GM21576 (cell line): ENCODE results near the gene ZNF787.

Experiments used
- ATAC-seq: cut with Tn5 transposase; IDR thresholded peaks from one replicate; pipeline ENCODE4 v1.9.1; 2021; ENCODE audit warnings: mild to moderate bottlenecking, moderate library complexity; ENCODE audit not compliant: unreplicated experiment

Gene ZNF787

GRCh38 chr19:56123266-56123891, 2.3 kb upstream of the ZNF787 start:
- ATAC-seq: no peak

DNA sequence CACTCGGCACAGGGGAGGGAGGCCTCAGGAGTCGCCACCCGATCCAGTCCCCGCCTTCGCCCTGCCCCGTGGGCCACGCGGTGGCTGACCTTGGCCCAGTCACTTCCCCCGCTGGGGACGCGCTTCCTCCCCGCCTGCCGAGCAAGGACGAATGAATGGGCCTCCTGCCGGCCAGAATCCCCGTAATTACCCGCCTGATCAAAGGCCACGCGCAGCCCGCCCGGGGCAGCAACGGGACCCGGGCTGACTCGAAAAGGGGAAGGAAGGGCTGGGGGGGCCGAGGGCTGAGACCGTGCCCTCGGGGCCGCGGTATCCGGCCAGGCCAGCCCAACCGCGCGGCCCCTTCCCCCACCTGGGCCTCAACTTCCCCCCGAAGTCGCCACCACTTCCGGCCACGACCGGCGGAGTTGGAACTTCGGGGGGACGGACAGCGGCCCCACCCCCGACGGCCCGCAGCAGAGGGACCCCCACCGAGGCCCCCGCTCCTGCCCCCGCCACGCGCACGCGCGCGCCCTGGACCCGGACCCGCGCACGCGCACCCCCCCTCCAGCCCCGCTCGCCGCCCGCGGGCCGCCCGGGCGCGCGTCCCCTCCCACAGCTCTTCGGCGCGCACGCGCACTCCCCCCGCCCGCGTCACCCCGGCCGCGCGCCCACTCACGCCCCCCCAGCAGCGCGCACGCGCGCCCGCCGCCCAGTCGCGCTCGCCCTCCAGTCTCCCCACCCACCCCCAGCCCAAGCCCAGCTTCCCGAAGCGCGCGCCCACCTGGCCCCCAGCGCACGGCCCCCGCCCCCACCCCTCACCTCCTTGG, 520 bp downstream of the ZNF787 start:
- ATAC-seq: no peak

DNA sequence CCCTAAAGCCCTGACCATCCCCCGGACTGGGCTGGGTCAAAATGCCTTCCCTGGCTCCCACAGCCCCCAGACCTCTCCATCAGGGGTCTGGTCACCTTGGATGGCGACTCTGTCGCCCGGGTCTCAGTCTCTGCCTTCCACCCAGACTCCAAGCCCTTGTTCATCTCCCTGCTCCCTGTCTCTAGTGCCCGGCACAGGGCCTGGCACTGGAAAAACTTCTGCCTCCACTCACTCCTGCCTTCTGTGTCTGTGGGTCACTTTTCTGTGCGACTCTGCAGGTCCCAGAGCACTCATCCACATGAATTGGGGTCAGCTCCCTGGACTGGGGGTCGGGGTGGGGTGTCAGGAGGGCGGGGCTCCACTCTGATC, 1.1 kb downstream of the ZNF787 start:
- no peak for ATAC-seq

DNA sequence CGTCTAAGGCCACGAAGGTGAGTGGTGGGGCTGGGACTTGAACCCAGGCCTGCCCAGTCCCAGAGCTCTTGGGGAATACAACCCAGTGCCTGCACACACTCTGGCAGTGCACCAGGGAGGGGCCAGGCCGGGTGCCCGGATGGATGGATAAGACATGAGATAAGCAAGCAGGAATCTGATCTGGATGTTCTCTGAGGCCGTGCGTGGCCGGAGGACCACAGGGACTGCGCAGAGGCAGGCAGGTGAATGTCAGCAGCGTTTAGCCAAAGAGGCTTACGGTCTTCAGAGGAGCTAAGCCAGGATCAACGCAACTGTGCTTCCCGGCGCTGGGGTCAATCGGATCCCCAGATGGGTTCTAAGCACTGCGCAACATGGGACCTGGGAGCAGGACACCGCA, 1.5 kb downstream of the ZNF787 start:
- no peak for ATAC-seq

DNA sequence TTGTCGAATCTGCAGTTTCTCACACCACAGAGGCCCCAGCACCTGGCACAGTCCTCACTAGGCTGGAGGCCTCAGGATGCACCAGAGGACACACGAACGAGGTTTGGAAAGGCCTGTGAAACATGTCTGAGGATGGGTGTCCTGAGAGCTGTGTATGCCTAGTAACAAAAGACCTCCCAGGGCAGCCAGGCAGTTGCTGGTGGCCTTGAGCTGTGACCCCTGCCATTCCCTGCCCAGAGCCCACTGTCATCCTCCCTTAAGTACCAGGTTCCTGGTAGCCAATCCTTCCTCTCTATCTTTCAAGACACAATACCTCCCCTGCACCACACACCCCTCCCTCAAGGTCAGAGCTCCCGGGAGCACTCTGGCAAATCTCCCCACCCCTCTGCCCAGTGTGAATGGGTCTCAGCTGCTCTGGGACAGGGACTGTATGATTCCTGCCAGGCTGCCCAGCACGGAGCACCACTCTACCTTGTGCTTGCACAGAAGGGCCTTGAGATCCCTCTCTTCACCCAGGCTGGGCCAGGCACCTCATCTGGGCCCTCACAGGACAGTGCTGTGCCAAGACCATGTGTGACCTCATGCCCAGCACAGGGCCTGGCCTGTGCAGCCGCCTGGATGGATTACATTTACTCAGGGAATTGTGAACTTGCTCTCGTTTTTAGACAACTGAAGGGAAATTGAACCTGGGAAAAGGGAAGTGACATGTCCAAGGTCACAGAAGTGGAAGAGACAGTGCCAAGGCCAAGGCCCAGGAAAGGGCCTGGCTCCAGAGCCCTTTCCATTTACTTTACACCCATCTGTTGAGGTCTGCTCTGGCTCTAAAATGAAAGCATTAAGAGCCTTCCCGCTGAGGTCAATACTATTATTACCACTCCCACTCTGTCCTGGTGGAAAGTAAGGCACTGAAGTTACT, 2.2 kb downstream of the ZNF787 start:
- ATAC-seq: no peak

DNA sequence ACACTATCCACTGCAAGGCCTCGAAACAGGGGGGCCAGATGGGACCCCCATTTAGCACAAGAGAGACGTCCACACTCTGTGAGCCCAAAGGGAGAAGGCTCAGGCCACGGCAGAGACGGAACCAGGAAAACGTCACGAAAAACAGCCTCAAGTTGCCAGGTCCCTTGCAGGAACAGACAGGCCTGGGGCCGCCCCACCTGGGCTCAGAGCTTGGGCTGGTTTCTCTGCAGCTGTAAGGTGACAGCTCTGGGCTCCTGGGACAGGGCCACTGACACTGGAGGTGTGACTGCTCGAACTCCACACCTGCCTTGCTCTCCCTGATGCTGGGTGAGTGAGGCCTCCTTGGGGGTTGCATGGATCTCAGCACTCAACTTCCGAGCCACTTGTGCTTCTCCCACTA, 3.2 kb downstream of the ZNF787 start:
- no peak for ATAC-seq

DNA sequence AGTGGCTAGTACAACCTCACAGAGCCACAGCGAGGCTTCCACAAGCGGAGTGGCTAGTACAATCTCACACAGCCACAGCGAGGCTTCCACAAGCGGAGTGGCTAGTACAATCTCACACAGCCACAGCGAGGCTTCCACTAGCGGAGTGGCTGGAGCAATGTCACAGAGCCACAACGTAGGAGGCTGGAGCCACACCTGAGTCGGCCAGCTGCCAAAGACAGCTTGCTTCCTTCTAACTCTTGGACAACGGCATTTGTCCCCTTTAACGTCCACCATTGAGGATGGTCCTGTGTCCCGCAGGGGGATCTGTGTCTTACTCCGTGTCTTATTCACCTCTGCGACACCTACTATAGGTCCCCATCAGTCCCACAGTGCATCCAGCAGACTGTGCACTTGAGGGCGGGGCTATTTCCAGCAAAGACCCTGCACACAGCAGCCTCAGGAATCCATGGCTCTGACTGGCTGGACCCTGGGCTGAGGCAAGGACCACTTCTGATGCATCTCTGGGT, 3.7 kb downstream of the ZNF787 start:
- ATAC-seq: no peak

- ATAC-seq: no peak
Measured at GRCh38 chr19:56116606-56117005, 4.5 kb downstream of the ZNF787 start.

DNA sequence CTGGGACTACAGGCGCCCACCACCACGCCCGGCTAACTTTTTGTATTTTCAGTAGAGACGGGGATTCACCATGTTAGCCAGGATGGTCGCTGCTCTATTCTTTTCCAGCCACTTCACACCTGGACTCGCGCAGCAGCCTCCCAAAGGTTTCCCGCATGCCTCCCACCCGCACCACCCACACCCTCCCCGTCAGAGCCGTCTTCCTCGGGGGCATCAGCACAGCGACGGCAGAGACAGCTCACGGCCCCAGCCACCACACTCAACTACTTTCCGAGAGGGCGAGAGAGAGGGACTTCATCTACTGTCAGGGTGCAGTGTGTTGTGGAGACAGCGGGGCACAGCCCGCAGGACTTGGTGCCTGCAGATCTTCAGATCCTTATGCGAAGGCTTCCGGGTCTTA, 5.6 kb downstream of the ZNF787 start:
- ATAC-seq: no peak

DNA sequence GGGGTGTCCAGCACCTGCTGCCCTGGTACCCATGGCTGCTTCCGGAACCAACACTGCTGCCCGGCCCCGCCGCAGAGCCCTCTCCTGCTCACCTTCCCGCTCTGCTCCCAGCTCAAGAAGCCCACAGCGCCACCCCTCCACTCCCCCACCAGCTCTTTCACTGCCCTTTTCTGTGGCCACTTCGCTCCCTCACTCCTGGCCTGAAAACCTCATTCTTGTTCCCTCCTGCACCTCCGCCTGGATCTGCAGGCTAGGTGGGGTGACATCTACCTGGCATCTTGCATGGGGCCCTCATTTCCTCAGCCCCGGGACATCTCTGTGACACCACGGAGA, 6.4 kb downstream of the ZNF787 start:
- ATAC-seq: no peak

- no peak for ATAC-seq
Measured at GRCh38 chr19:56114051-56114777, 6.9 kb downstream of the ZNF787 start.

- ATAC-seq: no peak
Measured at GRCh38 chr19:56113074-56113632, 7.9 kb downstream of the ZNF787 start.

GRCh38 chr19:56112313-56112709, 8.8 kb downstream of the ZNF787 start:
- no peak for ATAC-seq

DNA sequence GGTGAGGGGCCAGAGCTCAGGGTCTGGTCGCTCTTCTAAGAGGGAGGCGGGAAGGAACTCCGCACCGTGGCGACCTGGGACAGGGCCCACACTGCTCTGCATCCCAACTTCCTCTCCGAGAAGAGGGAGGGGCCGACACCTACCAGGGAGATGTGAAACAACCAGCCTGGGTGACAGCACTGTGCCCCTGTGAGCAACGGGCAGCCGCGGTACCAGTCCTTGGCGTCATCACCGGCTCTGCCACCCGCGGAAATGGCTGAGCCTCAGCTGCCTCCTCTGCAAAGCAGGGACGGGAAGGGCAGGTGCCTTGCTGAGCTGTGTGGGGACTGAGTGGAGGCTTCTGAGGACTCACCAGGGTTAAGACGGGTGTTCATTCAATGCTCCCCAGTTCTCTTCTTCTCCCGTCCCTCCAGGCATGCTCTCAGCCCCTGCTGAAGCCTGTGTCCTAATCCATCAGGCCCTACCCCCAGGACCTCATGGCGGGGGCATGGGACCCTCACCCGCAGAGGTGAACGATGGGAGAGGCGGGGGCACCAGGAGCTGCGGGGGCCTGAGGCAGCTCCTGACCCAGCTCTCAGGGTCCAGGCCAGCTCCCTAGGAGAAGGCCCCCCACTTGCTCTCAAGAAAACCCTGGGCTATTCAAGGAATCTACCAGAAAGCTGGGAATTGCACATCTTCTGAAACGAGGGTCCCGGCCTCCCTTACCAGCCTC, 9.3 kb downstream of the ZNF787 start:
- ATAC-seq: peak; percentile 62

GRCh38 chr19:56110515-56111448, 10.3 kb downstream of the ZNF787 start:
- ATAC-seq: no peak

DNA sequence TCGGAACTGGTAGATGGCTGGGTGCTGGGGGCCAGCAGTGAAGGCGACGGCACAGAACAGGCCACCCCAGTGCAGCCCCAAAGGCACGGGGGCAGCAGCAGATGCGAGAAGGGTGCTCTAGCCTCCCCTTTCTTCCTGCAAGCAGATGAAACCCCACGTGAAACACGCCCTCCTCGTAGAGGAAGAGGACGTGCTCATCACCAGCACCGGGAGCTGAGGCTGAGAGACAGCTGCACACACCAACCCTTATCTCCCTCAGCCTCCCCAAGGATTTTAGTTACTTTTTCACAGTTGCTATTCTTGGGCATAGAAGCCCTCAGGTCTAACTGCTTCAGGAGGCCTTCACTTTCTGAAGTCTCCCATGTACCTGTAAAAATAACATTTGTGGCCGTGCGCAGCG, 11.9 kb downstream of the ZNF787 start:
- no peak for ATAC-seq

- no peak for ATAC-seq
Measured at GRCh38 chr19:56108447-56109195, 12.5 kb downstream of the ZNF787 start.
